ENCODE measurements around the gene JDP2. TPM values are rescaled to one million over a fixed set of nuclear protein-coding genes. Genes with fewer than 3 reads are reported as not detected.

The JDP2 gene
- total RNA-seq, 1 experiment from 2014 or later: 23.3 TPM

DNA sequence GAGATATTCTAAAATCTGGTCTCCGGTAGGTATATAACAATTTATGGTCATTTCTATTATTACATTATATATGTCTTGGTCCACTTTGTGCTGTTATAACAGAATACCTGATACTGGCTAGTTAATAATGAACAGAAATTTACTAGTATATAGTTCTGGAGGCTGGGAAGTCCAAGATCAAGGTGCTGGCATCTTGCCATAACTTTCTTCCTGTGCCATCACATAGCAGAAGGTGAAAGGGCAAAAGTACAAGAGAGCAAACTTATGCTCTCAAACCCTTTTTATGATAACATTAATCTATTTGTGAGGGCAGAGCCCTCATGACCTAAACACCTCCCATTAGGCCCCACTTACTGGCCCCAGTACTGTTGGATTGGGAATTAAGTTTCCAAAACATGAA, 76.6 kb downstream of the JDP2 start (continued):
- TF ChIP-seq ZNF425 (CRISPR knock-in tag; conservative IDR thresholded peaks at IDR 0.05): no peak
- no peak for TF ChIP-seq FOXJ3 (CRISPR knock-in tag; IDR thresholded peaks at IDR 0.05; ENCODE audit: borderline replicate concordance)
- no peak for TF ChIP-seq GRHL2 (CRISPR knock-in tag; IDR thresholded peaks at IDR 0.05; ENCODE audit: insufficient replicate concordance, severe bottlenecking)
- no peak for TF ChIP-seq TEAD4 (CRISPR knock-in tag; IDR thresholded peaks at IDR 0.05)
- TF ChIP-seq CREB1 (CRISPR knock-in tag; IDR thresholded peaks at IDR 0.05): no peak
- TF ChIP-seq ZNF219 (CRISPR knock-in tag; IDR thresholded peaks at IDR 0.05; ENCODE audit: borderline replicate concordance): no peak
- no peak for TF ChIP-seq FOXP4 (CRISPR knock-in tag; IDR thresholded peaks at IDR 0.05)

GRCh38 chr14:75506930-75507329, 79.1 kb downstream of the JDP2 start:
- ChIA-PET CTCF (interaction anchor here (1.1 to 2.7 kb wide), 6 partner anchors 11 to 54 kb away, joined by 3 to 13 read pairs (median 4); partner anchors contain the start of gene BATF), POLR2A (no interaction called here)
- no peak for TF ChIP-seq GABPB1 (CRISPR knock-in tag; IDR thresholded peaks at IDR 0.05)
- no peak for TF ChIP-seq ZNF532 (CRISPR knock-in tag; IDR thresholded peaks at IDR 0.05; ENCODE audit: borderline replicate concordance)
- TF ChIP-seq IRF2 (CRISPR knock-in tag; IDR thresholded peaks at IDR 0.05; ENCODE audit: borderline replicate concordance, low read depth): no peak
- no peak for TF ChIP-seq ZNF219 (CRISPR knock-in tag; IDR thresholded peaks at IDR 0.05; ENCODE audit: borderline replicate concordance)
- no peak for TF ChIP-seq SMAD4 (CRISPR knock-in tag; IDR thresholded peaks at IDR 0.05)
- TF ChIP-seq USF2 (CRISPR knock-in tag; IDR thresholded peaks at IDR 0.05): no peak
- no peak for TF ChIP-seq NFATC4 (CRISPR knock-in tag; IDR thresholded peaks at IDR 0.05)
- TF ChIP-seq TEAD1 (CRISPR knock-in tag; IDR thresholded peaks at IDR 0.05): no peak
- TF ChIP-seq, protein P1, sequence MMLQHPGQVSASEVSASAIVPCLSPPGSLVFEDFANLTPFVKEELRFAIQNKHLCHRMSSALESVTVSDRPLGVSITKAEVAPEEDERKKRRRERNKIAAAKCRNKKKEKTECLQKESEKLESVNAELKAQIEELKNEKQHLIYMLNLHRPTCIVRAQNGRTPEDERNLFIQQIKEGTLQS (CRISPR knock-in tag; conservative IDR thresholded peaks at IDR 0.05): no peak
- Mint-ChIP-seq H3K27ac (no peak overlapping the region), H3K4me3 (no peak overlapping the region), H3K4me1 (no peaks in the 10 kb centered on the region), H3K9me3 (peaks cover 24% of the 10 kb centered on the region), H3K27me3 (ENCODE audit: low read depth) (no peaks in the 10 kb centered on the region), H3K36me3 (no peaks in the 10 kb centered on the region)
- no peak for DNase-seq (ENCODE audit: low spot score)
- no peak for ATAC-seq
